Measurements from ENCODE around the gene SPATA3. TPM values are rescaled to one million over a fixed set of nuclear protein-coding genes. Genes with fewer than 3 reads are reported as not detected.

SPATA3 gene
- total RNA-seq, 1 donor from 2014 or later, result not detected

DNA sequence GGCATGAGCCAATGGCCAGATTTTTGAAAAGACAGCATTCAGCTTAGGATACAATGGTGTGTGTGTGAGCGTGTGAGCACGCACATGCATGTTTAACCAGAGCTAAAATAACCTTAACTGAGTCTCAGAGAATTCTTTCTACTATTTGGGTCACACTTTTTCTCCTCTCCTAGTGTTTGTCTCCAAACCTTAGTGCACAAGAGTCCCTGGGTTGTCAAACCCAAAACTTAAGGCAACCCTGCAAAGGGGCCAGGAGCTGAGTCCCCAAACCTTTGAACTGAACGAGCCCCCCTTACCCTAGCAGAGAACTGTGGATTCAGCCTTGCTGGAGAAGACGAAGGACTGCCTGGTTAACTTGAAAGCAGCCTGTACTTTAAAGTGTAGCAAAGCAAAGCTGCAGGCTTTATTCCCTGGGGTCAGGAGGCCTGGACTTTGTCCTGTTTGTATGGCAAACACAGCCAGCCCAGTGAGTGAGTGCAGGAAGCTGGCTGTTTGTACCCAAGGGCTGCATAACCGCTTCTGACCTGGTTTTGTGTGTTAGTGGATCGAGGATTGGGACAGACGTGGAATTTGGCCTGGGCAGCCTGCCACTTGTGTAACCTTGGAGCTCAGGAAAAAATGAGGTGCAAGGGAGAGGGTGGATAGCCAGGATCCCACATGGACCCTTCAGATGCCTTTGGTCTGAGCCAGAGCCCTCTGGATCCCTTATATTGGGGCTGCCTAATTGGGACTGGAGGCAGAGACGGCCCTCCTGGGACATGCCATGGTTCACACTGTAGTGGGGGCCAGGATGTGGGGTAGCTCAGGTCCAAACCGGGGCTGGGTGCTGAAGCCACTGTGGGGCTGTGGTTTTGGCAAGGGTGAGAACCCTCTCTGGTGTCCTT, 54.3 kb downstream of the SPATA3 start:
- DNase-seq, result no peak

DNA sequence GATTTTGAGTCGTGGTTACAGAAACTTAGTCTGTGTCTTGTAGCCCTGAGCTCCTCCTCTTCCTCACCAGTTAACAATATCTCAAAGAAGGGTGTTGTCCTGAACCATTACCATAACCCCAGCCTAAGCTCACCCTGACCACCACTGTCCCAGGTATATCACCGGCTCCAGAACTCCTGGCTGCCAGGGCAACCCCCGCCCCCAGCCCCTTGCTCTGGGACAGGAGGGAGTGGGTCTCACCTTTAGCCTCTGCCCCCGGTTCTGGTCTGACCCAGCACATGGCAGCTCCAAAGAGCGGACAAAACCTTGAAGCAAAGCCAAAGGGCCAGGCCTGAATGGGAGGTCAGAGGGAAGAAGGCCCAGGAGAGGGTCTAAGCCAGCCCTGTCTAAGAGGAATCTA, 55.2 kb downstream of the SPATA3 start:
- DNase-seq, result no peak

DNA sequence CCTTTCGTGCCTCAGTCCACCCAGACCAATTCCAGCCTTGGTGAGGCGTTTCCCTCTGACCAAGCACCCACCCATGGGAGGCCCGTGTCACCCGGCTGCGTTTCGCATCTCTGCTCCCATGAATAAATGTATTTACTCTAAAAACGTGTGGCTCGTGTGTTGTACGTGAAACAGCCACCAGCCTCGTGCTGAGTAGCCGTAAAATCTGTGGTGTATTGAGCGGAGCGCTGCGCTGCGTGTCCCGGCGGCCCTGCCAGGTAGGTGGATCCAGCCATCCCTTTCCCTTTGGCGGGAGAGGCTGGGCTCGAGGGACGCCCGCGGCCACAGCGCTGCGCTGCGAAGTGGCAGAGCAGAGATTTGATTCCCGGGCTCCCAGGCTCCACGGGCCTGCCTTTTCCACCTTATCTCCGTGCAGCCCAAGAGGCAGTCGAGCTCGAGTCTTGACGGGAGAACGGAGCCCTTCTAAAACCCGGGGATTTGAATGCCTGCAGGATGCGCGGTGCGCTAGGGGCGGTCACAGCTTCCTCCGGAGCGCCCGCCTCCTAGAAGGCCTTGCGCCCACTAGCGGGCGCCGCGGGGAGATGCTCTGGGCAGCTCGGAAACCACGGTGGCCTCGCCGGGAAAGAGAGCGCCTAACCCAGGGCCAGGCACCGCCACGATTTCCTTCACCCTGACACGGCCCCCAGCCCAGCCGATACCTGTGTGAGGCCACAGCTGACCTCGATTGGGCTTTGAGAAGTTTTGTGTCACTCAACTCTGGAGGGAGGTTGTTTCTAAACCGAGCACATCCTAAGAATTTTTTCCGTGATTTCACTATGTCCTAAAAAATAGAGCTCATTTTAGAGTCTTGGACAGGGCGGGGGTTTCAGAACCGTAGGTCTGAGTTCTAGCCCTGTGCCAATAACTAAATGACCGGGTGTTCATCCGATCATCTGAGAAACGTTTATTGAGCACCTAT, 56.9 kb downstream of the SPATA3 start:
- DNase-seq, result peak; percentile 88

DNA sequence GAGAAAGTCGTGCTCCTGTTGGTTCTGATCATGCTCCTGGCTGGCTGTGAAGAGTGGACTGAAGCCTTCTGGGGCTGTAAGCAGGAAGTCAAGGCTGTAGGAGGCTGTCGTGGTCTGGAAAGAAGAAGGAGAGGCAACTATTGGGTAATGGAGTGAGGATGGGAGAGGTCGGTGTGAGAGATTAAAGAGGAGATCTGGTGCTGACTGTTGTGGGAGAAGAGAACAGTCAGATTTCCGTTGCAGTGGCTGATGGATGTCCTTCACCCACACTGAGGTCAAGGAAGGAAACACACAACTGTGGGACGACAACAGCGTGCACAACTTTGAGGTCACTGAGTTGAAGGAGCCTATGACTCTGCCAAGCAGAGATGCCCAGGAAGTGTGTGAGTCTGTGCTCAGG, 57.9 kb downstream of the SPATA3 start:
- no peak for DNase-seq

DNA sequence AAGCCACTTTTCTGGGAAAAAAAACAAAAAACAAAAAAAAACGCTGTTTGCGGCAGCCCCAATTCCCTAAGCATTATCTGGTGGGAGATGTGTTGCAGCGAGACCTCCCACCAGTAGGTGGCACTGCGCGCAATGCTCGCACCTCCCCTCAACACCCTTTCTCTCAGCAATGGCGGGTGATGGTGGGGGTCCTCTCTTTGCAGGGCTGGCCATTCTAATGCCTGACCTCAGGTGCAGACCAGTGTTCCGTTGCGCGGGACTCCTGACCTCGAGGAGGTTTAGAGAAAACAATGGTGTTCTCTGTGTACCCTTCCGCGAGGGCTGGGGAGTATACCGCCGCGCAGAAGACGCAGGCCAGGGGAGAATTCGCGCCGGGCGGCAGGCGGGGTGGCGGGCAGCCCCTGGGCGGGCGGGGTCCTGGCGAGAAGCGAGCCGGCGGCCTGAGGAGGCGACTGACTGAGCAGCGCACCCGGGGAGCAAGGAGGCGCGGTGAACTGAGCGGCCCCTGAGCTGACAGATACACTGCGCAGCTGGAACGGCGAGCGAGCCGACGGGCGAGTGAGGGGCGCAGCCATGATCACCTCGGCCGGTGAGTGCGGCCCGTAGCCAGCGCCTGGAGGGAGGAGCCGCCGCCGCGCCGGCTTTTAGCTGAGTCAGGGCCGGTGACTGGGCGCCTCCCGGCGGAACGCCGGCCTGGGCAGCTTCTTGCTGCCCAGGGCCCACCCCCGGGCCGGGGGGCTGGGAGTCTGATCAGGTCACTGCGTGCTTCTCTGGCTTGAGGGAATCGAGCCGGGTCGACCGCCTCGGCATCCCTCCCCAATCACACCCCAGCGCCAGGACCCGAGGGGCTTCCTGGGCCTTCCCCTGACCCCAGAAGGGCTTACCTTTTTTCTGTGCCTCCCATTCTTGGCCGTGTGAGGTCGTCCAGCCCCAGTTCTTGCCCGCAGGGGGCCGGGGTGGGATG, 60.8 kb downstream of the SPATA3 start, which contains the start of gene PSMD1:
Gene PSMD1 (plus strand): TSS at position 415 of the 964 bp plus-strand sequence. CDS start 159 bp downstream, at position 574.
- DNase-seq, result peak; percentile 97

DNA sequence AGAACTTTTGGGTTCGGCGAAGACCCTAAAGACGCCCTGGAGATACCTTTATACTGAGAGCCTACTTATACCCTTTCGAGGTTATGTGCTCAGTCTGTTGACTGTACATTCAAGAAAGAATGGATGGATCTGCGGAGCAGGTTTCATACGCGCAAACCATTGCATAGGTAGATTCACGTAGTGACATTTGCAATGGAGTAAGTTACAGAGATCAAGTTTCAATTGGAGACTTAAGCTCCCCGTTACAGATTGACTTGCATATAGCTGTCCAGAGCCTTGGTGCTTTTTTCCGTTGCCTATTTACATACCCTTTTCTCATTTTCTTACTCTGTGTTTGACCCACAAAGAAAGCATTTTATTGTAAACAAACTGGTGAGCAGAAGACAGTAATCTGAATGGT, 61.7 kb downstream of the SPATA3 start:
- peak; percentile 33 for DNase-seq

Other genes starting within 250 kb of the SPATA3 start
- gene ITM2C, start 131.2 kb upstream of the SPATA3 start, total RNA-seq, result 38.7 and 69.9 TPM in 2 replicates
- gene GPR55, start 70.9 kb upstream of the SPATA3 start, total RNA-seq, result not detected in 2 replicates
- gene C2orf72, start 41.4 kb downstream of the SPATA3 start, total RNA-seq, result under 0.01 and 1.1 TPM in 2 replicates
- 115 and 135 TPM in 2 replicates for gene PSMD1, start 60.7 kb downstream of the SPATA3 start, total RNA-seq
- gene HTR2B, start 128.9 kb downstream of the SPATA3 start, total RNA-seq, result 4.4 and 4.8 TPM in 2 replicates
- 9.7 and 19.9 TPM in 2 replicates for gene ARMC9, start 202.5 kb downstream of the SPATA3 start, total RNA-seq

All from dermis blood vessel endothelial cell (primary cell).